Glutamatergic neuron (in vitro differentiated cells): ENCODE measurements around the gene ILK. TPM values are rescaled to one million over a fixed set of nuclear protein-coding genes. Genes with fewer than 3 reads are reported as not detected.
A peak's percentile ranks its signal among the peaks of the same experiment; 100 is the strongest.

Experiments
- DNase-seq: peaks from one replicate; pipeline ENCODE4 v3.0.0; 2022
- H3K27ac Mint-ChIP-seq: one replicate; pipeline ENCODE4 v1.8.0; 2020; ENCODE audit warnings: mild to moderate bottlenecking, mixed read lengths, inconsistent platforms; ENCODE audit not compliant: unreplicated experiment
- H3K27me3 Mint-ChIP-seq: one replicate; pipeline ENCODE4 v1.8.0; 2020; ENCODE audit warnings: mild to moderate bottlenecking, moderate library complexity, mixed read lengths, inconsistent platforms; ENCODE audit not compliant: unreplicated experiment
- H3K36me3 Mint-ChIP-seq: one replicate; pipeline ENCODE4 v1.8.0; 2020; ENCODE audit warnings: mild to moderate bottlenecking, mixed read lengths, inconsistent platforms; ENCODE audit not compliant: unreplicated experiment
- H3K4me1 Mint-ChIP-seq: one replicate; pipeline ENCODE4 v1.8.0; 2020; ENCODE audit warnings: mild to moderate bottlenecking, low read depth, mixed read lengths, inconsistent platforms; ENCODE audit not compliant: unreplicated experiment
- H3K4me3 Mint-ChIP-seq: one replicate; pipeline ENCODE4 v1.8.0; 2020; ENCODE audit warnings: mild to moderate bottlenecking, mixed read lengths, inconsistent platforms; ENCODE audit not compliant: unreplicated experiment
- H3K9me3 Mint-ChIP-seq: one replicate; pipeline ENCODE4 v1.8.0; 2020; ENCODE audit warnings: mild to moderate bottlenecking, moderate library complexity, mixed read lengths, inconsistent platforms; ENCODE audit not compliant: unreplicated experiment
- total RNA-seq: library from RNA; stranded (reverse); fragmentation: NEBNext Ultra II Directional; extraction: Animal tissue kit (Norgen Biotek cat#: 25700); gene quantifications from one replicate; pipeline ENCODE4 v1.2.1, GENCODE V29; 2021; ENCODE audit not compliant: unreplicated experiment
- TF ChIP-seq, protein P1 (sequence below): fragments of 200-600 bp; sonication (generic); IDR thresholded peaks from one replicate; pipeline ENCODE4 v1.5.0; 2021; ENCODE audit not compliant: partially characterized antibody, unreplicated experiment

ILK gene
- total RNA-seq, 1 donor from 2014 or later: 168 TPM

DNA sequence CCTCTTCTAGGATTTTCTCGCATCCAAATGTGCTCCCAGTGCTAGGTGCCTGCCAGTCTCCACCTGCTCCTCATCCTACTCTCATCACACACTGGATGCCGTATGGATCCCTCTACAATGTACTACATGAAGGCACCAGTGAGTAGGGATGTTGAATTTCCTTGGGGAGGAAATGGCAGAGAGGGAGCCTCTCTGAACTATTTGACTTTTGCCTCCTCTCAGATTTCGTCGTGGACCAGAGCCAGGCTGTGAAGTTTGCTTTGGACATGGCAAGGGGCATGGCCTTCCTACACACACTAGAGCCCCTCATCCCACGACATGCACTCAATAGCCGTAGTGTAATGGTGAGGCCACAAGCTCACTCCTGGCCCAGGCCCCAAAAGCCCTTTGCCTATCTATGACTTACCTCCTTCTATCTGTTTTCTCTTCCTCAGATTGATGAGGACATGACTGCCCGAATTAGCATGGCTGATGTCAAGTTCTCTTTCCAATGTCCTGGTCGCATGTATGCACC is 6.0 kb downstream of the ILK start:
- Mint-ChIP-seq H3K4me3 (peak overlapping the region; percentile 67), H3K36me3 (no peaks in the 10 kb centered on the region), H3K4me1 (peaks cover 11% of the 10 kb centered on the region), H3K9me3 (peaks cover 8% of the 10 kb centered on the region), H3K27ac (no peak overlapping the region), H3K27me3 (peaks cover 11% of the 10 kb centered on the region)
- no peak for DNase-seq
- TF ChIP-seq, protein P1, sequence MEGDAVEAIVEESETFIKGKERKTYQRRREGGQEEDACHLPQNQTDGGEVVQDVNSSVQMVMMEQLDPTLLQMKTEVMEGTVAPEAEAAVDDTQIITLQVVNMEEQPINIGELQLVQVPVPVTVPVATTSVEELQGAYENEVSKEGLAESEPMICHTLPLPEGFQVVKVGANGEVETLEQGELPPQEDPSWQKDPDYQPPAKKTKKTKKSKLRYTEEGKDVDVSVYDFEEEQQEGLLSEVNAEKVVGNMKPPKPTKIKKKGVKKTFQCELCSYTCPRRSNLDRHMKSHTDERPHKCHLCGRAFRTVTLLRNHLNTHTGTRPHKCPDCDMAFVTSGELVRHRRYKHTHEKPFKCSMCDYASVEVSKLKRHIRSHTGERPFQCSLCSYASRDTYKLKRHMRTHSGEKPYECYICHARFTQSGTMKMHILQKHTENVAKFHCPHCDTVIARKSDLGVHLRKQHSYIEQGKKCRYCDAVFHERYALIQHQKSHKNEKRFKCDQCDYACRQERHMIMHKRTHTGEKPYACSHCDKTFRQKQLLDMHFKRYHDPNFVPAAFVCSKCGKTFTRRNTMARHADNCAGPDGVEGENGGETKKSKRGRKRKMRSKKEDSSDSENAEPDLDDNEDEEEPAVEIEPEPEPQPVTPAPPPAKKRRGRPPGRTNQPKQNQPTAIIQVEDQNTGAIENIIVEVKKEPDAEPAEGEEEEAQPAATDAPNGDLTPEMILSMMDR: no peak

DNA sequence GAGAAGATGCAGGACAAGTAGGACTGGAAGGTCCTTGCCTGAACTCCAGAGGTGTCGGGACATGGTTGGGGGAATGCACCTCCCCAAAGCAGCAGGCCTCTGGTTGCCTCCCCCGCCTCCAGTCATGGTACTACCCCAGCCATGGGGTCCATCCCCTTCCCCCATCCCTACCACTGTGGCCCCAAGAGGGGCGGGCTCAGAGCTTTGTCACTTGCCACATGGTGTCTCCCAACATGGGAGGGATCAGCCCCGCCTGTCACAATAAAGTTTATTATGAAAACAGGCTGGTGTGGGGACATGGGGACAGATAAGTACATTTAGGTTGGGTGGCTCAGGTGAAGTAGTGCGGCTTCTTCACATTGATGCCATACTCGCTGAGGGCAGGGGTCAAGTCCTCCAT is 7.0 kb downstream of the ILK start:
- Mint-ChIP-seq H3K36me3 (no peaks in the 10 kb centered on the region), H3K9me3 (peaks cover 8% of the 10 kb centered on the region), H3K27me3 (peaks cover 13% of the 10 kb centered on the region), H3K4me3 (peak overlapping the region; percentile 93), H3K4me1 (peaks cover 11% of the 10 kb centered on the region), H3K27ac (peak overlapping the region; percentile 92)
- no peak for DNase-seq
- TF ChIP-seq, protein P1: no peak

DNA sequence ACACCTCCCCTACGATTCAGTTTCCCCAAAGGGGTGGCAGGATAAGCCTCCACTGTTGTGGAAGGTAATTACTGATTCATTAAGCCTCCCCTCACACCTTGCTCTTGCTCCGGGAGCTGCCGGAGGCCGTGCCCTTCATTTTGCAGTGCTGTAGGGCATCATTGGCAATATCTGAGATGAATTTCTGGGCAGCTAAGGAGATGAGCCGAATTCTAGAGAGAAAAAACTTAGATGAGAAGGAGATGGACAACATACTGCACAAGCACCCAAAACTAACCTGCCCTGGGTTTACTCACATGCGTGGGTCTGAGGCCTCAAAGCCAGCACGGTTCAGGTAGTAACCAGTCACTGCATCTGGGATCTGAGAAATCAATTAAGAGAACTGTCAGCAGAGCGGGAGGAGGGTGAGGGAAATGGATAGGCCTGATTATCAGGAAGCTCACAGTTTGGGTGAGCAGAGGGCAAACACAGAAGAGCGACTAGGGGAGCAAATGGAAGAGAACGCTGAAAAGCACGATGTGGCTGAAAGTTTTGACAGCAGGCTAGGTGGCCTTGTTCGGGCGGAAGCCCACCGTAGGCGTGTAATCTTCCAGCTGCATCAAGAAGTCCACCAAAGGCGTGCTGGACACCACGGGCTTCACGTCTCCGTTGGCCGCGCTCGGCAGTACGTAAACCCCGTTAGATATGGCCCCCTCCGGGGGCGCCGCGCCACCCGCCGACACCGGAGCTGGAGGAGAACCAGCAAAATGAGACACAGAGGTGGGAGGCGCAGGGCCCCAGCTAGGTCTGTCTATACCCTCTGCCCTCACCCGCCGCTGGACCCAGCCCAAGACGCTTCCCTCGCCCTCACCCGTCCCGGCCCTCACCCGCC is 7.8 kb downstream of the ILK start:
- Mint-ChIP-seq H3K27me3 (peaks cover 11% of the 10 kb centered on the region), H3K4me1 (peaks cover 8% of the 10 kb centered on the region), H3K9me3 (peaks cover 6% of the 10 kb centered on the region), H3K27ac (peak overlapping the region; percentile 92), H3K4me3 (peak overlapping the region; percentile 93), H3K36me3 (no peaks in the 10 kb centered on the region)
- TF ChIP-seq, protein P1: no peak
- DNase-seq: no peak

DNA sequence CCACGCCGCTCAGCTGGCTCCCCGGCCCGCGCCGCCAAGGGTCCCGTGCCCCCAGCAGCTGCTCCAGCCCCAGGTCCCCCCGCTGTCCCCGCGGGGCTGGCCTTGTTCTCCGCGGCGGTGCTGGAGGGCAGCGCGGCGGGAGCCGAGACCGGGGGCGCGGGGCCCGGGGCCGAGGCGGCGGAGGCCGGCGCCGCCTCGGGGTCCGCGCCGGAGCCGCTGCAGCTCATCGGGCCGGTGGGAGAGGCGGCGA is 8.3 kb downstream of the ILK start:
- peaks cover 5% of the 10 kb centered on the region for H3K4me1 Mint-ChIP-seq
- peaks cover 11% of the 10 kb centered on the region for H3K27me3 Mint-ChIP-seq
- peak overlapping the region; percentile 93 for H3K4me3 Mint-ChIP-seq
- H3K36me3 Mint-ChIP-seq: no peaks in the 10 kb centered on the region
- no peak overlapping the region for H3K27ac Mint-ChIP-seq
- peaks cover 6% of the 10 kb centered on the region for H3K9me3 Mint-ChIP-seq
- TF ChIP-seq, protein P1: no peak
- no peak for DNase-seq
